Activated CD4-positive, alpha-beta T cell treated with anti-CD3 and anti-CD28 coated beads, Interleukin-2, amount 50 U/mL, for 4 hours (primary cell): ENCODE measurements around the gene RAB3GAP2.
"Not testable (repeated sequence)": the region's sequence is repeated elsewhere in the genome, so short reads cannot be mapped to it uniquely, and the experiment has no call there.

ENCODE experiments used
- DNase-seq, 2 experiments: peaks; one replicate each; pipeline ENCODE4 v3.0.0-alpha.2; 2020

RAB3GAP2 gene, protein sequence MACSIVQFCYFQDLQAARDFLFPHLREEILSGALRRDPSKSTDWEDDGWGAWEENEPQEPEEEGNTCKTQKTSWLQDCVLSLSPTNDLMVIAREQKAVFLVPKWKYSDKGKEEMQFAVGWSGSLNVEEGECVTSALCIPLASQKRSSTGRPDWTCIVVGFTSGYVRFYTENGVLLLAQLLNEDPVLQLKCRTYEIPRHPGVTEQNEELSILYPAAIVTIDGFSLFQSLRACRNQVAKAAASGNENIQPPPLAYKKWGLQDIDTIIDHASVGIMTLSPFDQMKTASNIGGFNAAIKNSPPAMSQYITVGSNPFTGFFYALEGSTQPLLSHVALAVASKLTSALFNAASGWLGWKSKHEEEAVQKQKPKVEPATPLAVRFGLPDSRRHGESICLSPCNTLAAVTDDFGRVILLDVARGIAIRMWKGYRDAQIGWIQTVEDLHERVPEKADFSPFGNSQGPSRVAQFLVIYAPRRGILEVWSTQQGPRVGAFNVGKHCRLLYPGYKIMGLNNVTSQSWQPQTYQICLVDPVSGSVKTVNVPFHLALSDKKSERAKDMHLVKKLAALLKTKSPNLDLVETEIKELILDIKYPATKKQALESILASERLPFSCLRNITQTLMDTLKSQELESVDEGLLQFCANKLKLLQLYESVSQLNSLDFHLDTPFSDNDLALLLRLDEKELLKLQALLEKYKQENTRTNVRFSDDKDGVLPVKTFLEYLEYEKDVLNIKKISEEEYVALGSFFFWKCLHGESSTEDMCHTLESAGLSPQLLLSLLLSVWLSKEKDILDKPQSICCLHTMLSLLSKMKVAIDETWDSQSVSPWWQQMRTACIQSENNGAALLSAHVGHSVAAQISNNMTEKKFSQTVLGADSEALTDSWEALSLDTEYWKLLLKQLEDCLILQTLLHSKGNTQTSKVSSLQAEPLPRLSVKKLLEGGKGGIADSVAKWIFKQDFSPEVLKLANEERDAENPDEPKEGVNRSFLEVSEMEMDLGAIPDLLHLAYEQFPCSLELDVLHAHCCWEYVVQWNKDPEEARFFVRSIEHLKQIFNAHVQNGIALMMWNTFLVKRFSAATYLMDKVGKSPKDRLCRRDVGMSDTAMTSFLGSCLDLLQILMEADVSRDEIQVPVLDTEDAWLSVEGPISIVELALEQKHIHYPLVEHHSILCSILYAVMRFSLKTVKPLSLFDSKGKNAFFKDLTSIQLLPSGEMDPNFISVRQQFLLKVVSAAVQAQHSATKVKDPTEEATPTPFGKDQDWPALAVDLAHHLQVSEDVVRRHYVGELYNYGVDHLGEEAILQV (N-terminal part only)

GRCh38 chr1:220272047-220272840 is at the start of gene RAB3GAP2:
RAB3GAP2 (minus strand) TSS chr1:220272453; CDS start chr1:220272337, 116 bp downstream.
- DNase-seq: peak; percentile 92 to 95

GRCh38 chr1:220321758-220322157 is 49.5 kb upstream of the RAB3GAP2 start:
- no peak for DNase-seq

DNA sequence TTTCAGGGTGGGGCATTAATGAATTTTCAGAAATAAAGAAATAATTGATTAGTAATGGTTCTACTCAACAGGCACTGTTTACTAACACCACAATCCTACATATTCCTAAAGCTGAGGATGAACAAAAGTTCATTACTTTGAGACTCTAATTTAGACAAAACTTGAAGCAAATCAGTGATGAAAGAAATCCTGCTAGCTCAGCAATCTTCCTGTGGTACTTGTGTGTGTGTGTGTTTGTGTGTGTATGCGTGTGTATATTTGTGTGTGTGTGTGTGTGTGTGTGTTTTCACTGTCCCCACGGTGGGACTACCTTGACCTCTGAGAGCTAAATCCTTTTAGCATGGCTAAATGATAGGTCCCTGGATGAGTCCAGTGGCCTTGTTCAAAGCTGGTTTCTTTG is 48.5 kb upstream of the RAB3GAP2 start:
- no peak for DNase-seq

- no peak for DNase-seq
Observed at GRCh38 chr1:220318673-220319072, 46.4 kb upstream of the RAB3GAP2 start.

DNA sequence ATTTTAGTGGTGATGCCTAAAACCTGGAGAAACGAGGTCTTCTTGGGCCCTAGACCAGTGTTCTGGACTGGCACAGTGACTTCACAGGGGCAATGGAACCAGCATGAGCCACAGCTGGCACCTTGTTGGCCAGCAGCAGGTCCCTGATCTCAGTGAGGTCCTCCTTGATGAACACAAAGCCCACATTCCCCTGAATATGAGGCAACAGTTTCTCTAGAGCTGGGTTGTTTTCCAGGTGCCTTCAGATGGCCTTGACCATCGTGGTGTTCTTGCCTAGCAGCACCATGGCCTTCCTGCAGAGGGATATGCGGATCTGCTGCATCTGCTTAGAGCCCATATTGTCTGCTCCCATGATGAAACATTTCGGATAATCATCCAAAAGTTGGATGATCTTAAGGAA is 44.9 kb upstream of the RAB3GAP2 start:
- no peak for DNase-seq

GRCh38 chr1:220316305-220316704 is 44.1 kb upstream of the RAB3GAP2 start:
- no peak for DNase-seq

DNA sequence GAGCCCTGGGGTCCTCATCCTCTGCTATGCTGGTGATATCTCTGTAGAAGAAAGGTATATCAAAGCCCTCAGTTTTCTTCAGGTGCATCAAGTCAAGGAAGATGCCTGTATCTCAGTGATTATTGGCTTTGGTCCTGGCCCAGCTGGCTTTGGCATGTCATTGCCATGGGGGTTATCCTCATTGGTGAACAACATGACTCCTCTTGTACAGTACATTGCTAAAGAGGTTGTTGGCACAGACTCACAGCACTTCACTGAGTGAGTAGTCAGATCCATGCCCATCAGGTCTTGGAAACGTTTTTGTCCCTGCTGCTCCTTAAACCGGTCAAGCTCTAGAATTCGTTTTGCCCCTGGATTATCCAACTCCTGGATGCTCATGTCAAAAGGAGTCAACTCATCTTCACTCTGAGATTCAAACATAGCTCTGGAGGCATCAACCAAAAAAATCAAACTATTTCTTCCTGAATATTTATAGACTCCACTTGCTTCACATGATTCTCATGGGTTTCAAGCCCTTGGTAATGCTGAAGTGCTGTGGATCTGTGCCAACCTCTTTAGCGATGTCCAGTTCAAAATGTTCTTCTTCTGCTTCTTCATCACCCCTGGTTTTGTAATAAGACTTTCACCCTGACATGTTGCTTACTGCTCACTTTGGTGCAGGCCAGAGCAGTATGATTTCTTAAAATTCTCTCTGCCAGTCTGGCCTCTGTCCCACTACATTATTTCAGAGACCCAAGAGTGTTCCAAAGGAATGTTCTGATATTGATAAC is 43.0 kb upstream of the RAB3GAP2 start:
- DNase-seq: no peak

GRCh38 chr1:220313576-220313975 is 41.3 kb upstream of the RAB3GAP2 start:
- DNase-seq: no peak

GRCh38 chr1:220310147-220310546 is 37.9 kb upstream of the RAB3GAP2 start:
- not testable (repeated sequence) for DNase-seq

DNA sequence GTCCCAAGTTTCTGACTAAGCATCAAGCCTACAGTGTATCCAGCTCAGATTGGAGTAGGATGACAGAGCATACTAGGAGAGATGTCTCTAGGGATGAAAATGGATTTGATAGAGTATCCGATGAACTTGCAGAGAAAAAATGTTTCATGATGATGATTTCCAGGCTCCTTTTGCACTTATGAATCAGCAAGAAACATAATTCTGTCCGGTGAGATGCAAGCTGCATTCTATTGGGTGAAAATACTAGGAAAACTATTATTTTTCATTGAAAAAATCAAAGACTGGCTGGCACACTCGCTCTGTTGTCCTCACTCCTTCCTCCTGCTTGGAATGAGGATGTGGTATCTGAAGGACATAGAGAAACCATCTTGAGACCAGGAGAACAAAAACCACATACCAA is 35.4 kb upstream of the RAB3GAP2 start:
- DNase-seq: no peak

GRCh38 chr1:220306339-220306738 is 34.1 kb upstream of the RAB3GAP2 start:
- DNase-seq: no peak

DNA sequence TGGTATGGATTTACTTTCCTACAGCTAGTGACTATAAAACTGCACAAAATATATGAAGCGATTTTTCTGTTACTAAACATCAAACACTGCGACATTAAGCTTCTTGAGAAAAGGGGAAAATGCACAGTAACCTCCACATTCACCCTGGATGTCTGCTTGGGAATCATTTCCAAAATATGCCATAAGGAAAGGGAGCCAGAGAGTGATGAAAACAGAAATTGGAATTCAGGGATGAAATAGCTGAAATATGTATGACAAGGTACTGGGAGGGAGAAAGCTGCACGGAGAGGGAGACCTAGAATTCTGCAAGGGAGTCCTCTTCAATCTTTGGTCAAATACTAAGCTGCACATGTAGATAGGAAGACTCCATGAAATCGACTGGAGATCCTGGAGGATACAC is 31.6 kb upstream of the RAB3GAP2 start:
- DNase-seq: no peak

GRCh38 chr1:220301630-220302029 is 29.4 kb upstream of the RAB3GAP2 start:
- DNase-seq: no peak

- DNase-seq: no peak
Observed at GRCh38 chr1:220300442-220301121, 28.3 kb upstream of the RAB3GAP2 start.

- DNase-seq: no peak
Observed at GRCh38 chr1:220299337-220299736, 27.1 kb upstream of the RAB3GAP2 start.

DNA sequence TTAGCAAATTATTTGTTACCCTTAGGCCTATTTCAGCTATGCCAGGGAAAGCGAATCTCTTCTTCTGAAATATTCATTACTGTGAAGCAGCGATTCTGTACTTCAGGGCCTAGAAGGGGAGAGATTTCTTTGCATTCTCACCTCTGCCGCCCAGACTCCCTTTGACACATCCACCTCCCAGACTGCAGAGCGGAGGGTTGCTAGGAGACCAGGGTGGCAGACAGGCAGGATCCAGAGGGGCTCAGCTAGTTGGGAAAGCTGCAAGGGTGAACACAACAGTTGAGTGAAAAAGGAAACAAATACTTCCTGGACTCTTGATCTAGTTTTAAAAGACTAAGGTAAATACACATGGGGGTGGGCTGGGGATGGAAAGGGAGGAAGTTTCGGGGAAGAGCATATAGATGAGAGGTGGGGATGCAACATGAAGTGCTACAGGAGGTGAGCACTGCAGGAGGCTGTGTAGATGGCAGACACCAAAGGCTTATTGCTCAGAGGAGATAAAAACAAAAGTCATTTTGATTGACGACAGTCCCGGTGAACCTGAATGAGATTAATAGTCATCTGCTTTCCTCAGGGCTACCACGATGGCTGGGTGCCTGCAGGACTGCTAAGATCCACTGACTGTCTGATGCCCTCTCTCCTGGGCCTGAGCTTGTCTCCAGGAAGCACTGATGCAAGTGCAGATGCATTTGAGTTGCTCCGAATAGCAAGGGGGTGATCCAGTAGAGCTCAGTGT is 26.4 kb upstream of the RAB3GAP2 start:
- DNase-seq: no peak

DNA sequence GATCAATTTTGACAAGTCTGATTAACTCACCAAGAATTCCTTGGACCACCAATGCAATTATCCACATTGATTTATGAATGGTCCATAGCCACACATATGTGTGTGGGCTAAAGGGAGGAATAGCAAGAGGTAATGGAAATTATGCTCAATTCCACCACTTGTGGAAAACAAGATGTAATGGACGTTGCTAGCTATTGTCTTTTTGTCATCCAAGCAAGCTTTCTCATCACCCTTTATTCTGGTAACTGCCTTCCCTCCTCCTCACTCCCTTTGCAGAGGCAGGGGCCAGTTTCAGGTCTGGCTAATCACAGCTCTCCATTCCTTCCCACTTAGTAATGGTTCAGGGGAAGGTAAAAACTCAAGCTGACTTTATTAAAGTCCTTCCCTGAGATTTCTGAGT is 24.7 kb upstream of the RAB3GAP2 start:
- no peak for DNase-seq

GRCh38 chr1:220294846-220295301 is 22.6 kb upstream of the RAB3GAP2 start:
- no peak for DNase-seq

GRCh38 chr1:220291580-220291979 is 19.3 kb upstream of the RAB3GAP2 start:
- no peak for DNase-seq
